Choroid plexus epithelial cell (primary cell): ENCODE results near the gene KPNA2.
"Not testable (repeated sequence)": the region's sequence is repeated elsewhere in the genome, so short reads cannot be mapped to it uniquely, and the experiment has no call there.

ENCODE experiments used
- DNase-seq: peaks from one replicate; pipeline ENCODE4 v3.0.0-alpha.2; 2010; ENCODE audit warnings: low read depth
- H3K4me3 ChIP-seq: 2 replicates; pipeline ENCODE4 v1.5.1; 2011; ENCODE audit warnings: low read depth, mild to moderate bottlenecking, control low read depth, low read length, moderate library complexity
- TF ChIP-seq, protein P1 (sequence below): conservative IDR thresholded peaks from 2 replicates; pipeline ENCODE4 v1.5.1; 2011; ENCODE audit warnings: low read depth, mild to moderate bottlenecking, control low read depth, inconsistent platforms, low read length, moderate library complexity

Gene KPNA2

DNA sequence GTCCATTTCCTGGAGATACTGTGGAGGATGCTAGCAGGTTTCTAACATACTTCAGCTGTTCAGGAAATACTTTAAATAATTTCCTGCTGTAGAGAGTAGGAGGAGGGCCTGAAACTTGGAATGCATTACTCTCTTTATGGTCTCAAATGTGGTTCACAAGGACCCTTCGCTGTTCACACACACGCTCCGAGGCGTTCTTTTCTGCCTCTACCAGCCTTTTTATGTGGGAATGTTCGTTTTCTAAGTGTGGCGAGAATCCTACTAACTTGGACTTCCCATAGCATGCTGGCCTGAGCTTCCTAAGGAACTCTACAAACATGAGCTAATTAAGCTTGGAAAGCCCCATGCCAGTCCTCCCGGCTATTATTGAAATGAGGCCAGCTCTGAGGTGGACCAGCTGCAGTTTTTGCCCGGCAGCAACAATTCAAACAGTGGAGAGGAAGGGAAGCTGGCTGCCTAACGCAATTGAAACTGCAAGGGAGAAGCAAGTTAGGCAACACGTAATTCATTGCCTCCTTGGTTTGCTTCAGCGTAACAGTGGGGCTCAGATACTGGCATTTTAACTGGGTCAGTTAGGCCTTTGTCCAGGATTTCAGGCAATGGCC, 18.9 kb downstream of the KPNA2 start:
- no peak overlapping the region for H3K4me3 ChIP-seq
- TF ChIP-seq, protein P1, sequence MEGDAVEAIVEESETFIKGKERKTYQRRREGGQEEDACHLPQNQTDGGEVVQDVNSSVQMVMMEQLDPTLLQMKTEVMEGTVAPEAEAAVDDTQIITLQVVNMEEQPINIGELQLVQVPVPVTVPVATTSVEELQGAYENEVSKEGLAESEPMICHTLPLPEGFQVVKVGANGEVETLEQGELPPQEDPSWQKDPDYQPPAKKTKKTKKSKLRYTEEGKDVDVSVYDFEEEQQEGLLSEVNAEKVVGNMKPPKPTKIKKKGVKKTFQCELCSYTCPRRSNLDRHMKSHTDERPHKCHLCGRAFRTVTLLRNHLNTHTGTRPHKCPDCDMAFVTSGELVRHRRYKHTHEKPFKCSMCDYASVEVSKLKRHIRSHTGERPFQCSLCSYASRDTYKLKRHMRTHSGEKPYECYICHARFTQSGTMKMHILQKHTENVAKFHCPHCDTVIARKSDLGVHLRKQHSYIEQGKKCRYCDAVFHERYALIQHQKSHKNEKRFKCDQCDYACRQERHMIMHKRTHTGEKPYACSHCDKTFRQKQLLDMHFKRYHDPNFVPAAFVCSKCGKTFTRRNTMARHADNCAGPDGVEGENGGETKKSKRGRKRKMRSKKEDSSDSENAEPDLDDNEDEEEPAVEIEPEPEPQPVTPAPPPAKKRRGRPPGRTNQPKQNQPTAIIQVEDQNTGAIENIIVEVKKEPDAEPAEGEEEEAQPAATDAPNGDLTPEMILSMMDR: no peak
- peak; percentile 71 for DNase-seq

DNA sequence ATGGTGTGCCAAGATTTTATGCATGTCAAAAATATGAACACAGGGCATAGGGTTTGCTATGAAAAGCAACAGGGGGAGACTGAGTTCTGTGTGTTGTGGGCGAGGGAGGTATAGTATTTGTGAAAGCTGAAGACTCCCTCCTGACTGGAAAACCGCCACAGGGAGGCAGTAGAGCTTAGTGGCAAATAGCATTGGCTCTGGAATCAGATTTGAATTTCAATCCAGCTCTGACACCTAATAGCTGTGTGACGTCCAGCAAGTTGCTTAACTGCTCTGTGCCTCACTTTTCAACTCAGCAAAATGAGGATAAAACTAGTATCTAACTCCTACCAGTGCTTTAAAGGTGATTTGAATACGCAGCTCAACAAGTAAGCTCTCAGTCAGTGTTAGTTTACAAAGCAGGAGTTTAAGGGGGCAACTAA, 22.0 kb downstream of the KPNA2 start:
- H3K4me3 ChIP-seq: no peak overlapping the region
- TF ChIP-seq, protein P1: peak; percentile 67
- peak; percentile 72 for DNase-seq

DNA sequence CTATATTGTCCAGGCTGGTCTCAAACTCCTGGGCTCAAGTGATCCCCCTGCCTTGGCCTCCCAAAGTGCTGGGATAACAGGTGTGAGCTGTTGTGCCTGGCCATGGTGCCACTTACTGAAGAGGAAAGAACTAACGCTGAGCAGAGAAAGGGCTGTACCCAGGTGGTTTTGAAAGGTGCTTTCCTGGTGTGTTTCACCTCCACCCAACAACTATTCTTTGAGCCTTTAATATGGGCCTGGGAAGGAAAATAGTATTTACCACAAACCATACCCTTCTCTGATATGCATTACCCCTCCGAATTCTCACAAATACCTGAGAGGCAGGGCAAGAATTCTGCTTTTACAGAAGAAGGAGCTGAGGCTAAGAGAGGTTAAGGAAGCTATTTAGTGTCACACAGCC, 24.8 kb downstream of the KPNA2 start:
- TF ChIP-seq, protein P1: no peak
- no peak overlapping the region for H3K4me3 ChIP-seq
- DNase-seq: no peak

DNA sequence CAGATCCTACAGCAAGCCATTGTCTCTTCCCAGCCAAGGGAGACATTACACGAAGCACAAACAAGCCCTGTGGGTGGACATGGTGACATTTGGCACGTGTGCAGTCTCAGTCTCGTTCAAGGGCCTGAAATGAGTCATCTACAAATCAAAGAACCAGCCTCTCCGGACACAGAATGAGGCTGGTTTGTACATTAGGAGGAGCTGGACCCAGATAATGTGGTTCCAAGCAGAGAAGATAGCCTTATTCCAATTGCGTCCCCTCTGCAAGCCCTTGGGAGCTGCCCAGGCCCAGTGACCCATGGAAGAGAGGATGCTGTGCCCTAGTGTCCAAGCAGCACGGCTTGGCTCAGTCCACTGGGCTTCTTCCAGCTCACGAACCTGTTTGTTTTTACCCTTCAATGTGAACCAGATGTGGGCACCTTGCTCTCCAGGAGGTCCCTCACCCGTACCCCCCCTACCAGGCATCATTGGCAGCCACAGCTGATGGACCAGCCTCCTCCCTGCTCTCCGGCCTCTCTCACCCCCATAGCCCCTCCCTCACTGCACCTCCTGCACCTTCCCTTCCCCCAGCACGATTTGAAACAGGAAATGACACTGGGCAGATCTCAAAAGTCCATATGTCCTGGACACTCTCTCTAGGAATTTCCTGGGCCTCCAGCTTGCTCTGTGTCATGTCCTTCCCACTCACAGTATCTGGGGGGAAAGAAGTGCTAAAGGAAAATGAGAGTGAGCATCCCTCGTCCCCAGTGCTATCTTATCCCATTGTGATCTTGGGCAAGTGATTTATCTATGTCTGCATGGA, 26.2 kb downstream of the KPNA2 start:
- DNase-seq: peak; percentile 17
- no peak overlapping the region for H3K4me3 ChIP-seq
- TF ChIP-seq, protein P1: no peak

DNA sequence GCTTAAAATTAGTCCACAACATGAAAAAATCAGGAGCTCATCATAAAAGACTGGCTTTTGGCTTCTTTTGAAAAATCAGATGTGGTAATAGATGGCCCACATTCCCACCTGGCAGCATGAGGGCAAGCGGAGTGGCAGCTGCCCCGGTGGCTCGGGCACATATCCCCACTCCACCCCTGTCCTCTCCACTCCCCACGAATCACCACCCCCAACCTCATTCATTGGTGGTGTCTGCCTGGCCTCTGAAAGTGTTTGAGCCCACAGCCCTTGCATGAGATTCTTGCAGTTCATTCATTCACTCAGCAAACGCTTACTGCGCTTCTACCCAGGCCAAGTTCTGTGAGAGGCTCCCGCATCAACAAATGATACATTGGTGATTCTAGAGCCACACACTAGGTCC, 29.8 kb downstream of the KPNA2 start:
- not testable (repeated sequence) for DNase-seq, H3K4me3 ChIP-seq

DNA sequence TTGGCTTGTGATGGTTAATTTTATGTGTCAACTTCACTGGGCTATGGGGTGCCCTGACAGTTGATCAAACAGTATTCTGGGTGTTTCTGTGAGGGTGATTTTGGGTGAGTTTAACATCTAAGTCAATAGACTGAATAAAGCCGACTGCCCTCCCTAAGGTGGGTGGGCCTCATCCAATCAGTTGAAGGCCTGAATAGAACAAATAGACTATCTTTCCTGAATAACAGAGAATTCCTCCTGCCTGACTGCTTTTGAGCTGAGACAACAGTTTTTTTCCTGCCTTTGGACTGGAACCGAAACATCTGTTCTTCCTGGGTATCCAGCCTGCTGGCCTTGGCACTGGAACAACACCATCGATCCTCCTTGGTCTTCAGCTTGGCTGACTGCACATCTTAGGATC, 33.0 kb downstream of the KPNA2 start:
- DNase-seq, H3K4me3 ChIP-seq: not testable (repeated sequence)

DNA sequence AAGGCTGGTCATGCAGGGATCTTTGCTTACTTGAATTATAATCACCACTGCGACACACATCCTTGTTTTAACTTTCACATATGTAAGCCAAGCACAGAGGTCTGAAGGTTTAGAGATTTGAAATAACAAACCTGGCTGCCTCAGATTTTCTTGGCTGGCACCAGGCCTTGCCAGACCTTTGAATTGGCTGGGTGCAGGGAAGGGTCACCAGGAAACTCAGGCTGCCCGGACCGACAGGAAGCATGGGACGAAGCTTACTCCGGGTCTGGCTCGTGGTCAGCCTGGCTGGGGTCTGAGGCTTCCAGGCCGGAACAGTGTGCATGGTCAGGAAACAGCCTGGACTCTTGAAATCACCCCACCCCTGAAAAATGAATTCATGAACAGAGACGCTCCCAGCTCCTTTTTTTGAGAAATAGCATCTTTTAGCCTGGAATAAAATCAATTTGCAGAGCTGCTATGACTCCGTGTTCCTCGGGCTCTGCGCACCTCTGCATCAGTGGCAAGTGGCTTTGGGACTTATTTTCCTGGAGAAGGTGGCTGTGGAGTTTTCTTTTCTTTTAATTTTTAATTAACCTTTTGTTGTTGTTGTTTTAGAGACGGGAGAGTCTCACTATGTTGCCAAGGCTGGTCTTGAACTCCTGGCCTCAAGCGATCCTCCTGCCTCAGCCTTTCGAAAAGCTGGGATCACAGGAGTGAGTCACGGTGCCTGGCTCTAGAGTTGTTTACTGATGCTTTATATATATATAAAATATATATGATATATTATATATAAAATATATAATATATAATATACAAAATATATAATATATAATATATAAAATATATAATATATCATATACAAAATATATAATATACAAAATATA, 35.3 kb downstream of the KPNA2 start:
- not testable (repeated sequence) for H3K4me3 ChIP-seq, DNase-seq

DNA sequence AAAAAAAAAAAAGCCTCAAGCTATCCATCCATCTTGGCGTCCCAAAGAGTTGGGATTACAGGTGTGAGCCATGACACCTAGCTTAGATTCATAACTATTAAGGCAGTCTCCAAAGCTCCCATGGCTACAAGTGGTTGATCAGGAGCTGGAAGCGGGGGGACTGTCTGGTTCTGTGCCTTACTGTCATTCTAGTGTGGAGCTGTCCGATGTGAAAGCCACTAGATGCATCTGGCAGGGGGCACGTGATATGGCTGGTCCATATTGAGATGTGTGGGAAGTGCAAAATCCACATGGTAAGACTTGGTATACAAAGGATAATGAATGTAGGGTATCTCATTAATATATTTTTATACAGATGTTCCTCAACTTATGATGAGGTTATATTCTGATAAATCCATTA, 38.7 kb downstream of the KPNA2 start:
- TF ChIP-seq, protein P1: no peak
- no peak for DNase-seq
- no peak overlapping the region for H3K4me3 ChIP-seq

DNA sequence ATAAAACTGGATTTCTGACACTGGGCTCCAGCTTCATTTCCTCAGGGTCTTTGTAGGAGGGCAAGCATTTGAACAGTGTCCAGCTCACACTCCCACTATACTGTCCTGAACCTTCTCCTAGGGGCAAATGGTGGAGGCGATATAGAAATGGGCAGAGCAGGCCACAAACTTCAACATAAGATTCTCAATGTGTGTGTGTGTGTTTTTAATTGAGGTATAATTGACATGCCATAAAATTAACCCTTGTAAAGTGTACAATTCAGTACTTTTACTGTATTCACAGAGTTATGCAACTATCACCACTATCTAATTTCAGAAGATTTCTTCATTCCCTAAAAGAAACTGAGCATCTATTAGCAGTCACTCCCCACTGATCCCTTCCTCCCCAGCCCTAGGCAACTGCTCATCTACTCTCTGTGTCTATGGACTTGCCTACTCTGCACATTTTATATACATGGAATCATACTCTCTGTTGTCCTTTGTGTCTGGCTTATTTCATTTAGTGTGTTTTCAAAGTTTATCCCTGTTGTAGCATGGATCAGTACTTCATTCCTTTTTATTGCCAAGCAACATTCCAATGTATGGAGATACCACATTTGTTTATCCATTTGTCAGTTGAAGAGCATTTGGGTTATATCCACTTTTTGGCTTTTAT, 40.5 kb downstream of the KPNA2 start:
- DNase-seq: peak; percentile 46
- not testable (repeated sequence) for H3K4me3 ChIP-seq

DNA sequence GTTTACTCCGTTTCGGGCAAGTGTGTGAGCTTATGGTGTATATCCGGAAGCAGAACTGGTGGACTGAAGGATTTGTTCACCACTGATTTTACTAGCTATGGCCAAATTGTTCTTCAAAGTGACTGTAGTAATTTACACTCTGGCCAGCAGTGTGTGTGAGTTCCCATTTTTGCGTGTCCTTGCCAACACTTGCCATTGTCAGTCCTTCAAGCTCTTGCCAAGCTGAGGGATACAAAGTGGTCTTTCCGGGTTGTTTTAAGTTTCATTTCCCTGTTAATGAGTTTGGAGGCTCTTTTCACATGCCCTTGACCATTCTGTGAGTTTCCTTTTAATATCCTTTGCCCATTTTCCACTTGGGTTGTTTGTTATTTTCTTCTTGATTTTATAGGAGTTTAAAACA, 42.0 kb downstream of the KPNA2 start:
- DNase-seq, H3K4me3 ChIP-seq: not testable (repeated sequence)
